ENCODE measurements around the gene RUNX2. TPM values are rescaled to one million over a fixed set of nuclear protein-coding genes. Genes with fewer than 3 reads are reported as not detected.

The RUNX2 gene
- total and polyA plus RNA-seq, 9 of the 15 experiments (the other 6 are each of a cell fraction or from before 2014, with no cell fraction given): 0.29 to 1.00 (median 0.43) TPM

- no peak for TF ChIP-seq ESRRB (CRISPR knock-in tag; IDR thresholded peaks at IDR 0.05; ENCODE audit: borderline replicate concordance)
- TF ChIP-seq ZBED1 (IDR thresholded peaks at IDR 0.05): no peak
- TF ChIP-seq POU5F1 (IDR thresholded peaks at IDR 0.05; ENCODE audit: borderline replicate concordance, low read depth, low read length, partially characterized antibody): no peak
- no peak for TF ChIP-seq NCOR1 (IDR thresholded peaks at IDR 0.05)
- TF ChIP-seq FOS (IDR thresholded peaks at IDR 0.05; ENCODE audit: extremely low read depth, insufficient read length): no peak
- TF ChIP-seq GTF2F1 (IDR thresholded peaks at IDR 0.05; ENCODE audit: low read depth, low read length): no peak
- TF ChIP-seq ZNF507 (tag; conservative IDR thresholded peaks at IDR 0.05): no peak
Measured at GRCh38 chr6:45661661-45662060, 333.5 kb downstream of the RUNX2 start (continued).

- Histone ChIP-seq H3K4me2 (ENCODE audit: insufficient read depth, low read length) (no peak overlapping the region), H3K4me3 (no peak overlapping the region), H3K27me3 (ENCODE audit: control insufficient read depth in 2 of 2, insufficient read depth in 2 of 2, low read length in 2 of 2) (peaks cover 34 to 65% of the 10 kb centered on the region in 2 experiments), H3K79me2 (ENCODE audit: control insufficient read depth, insufficient read depth, low read length) (no peaks in the 10 kb centered on the region), H3K9ac (ENCODE audit: insufficient read depth in 1 of 2, low read depth in 2 of 2, low read length in 2 of 2) (no peak overlapping the region), H3K4me1 (replicated peaks in 1 of 2; ENCODE audit: control insufficient read depth in 2 of 2, insufficient read depth in 2 of 2, low read length in 2 of 2) (peaks cover 0 to 9% of the 10 kb centered on the region in 2 experiments; a peak in 1 of 5 replicates), H4K20me1 (replicated peaks; ENCODE audit: control insufficient read depth, insufficient read depth, low read length) (no peaks in the 10 kb centered on the region), H2AFZ (ENCODE audit: low read depth, low read length) (no peak overlapping the region), H3K27ac (ENCODE audit: extremely low read depth, low read depth, low read length) (no peak overlapping the region), H3K36me3 (ENCODE audit: control insufficient read depth, insufficient read depth, low read length) (no peaks in the 10 kb centered on the region), H3K9me1 (ENCODE audit: control insufficient read depth, insufficient read depth, low read length) (no peaks in the 10 kb centered on the region), H3K9me3 (replicated peaks; ENCODE audit: control insufficient read depth, insufficient read depth, low read depth, low read length) (no peaks in the 10 kb centered on the region)
- no peak for FAIRE-seq
- intact Hi-C loops (cut with micrococcal nuclease): no loop called here
- 2% methylated on average over 74 of the region's 88 CpGs for WGBS (ENCODE audit: insufficient coverage, low coverage, missing lambda C conversion rate)
- POLR2A ChIA-PET: interaction anchor here (1.0 kb wide), 1 partner anchor 202 kb away, joined by 4 read pairs; no protein-coding TSS in a partner anchor
- no peak for DNase-seq (ENCODE audit: extremely low read depth in 1 of 4, low spot score in 3 of 4)
- in situ Hi-C loops (cut with MboI): no loop called here
- no TSS peak for BruUV-seq (replicated peaks)
- CTCF ChIA-PET (ENCODE audit: low intra/inter-chr PET ratio): no interaction called here
- ATAC-seq: peak; percentile 32; the same call in 1 of the 3 replicates
- no peak for TF ChIP-seq RBM34 (IDR thresholded peaks at IDR 0.05; ENCODE audit: borderline replicate concordance, insufficient read depth, low read length)
- no peak for TF ChIP-seq MLLT1 (IDR thresholded peaks at IDR 0.05)
- TF ChIP-seq TEAD2 (tag; IDR thresholded peaks at IDR 0.05): no peak
- TF ChIP-seq ZBTB34 (CRISPR knock-in tag; IDR thresholded peaks at IDR 0.05): no peak
- no peak for TF ChIP-seq BRD4 (IDR thresholded peaks at IDR 0.05)
- no peak for TF ChIP-seq POLR2AphosphoS2 (IDR thresholded peaks at IDR 0.05; ENCODE audit: low read length)
- TF ChIP-seq KLF1 (tag; IDR thresholded peaks at IDR 0.05): no peak
- TF ChIP-seq ZNF263 (CRISPR knock-in tag; IDR thresholded peaks at IDR 0.05; ENCODE audit: borderline replicate concordance): no peak
- no peak for TF ChIP-seq MEF2D (tag; conservative IDR thresholded peaks at IDR 0.05; ENCODE audit: low read depth)
- no peak for TF ChIP-seq FUS (optimal IDR thresholded peaks at IDR 0.05; ENCODE audit: low read depth, low read length)
- TF ChIP-seq ZNF511 (CRISPR knock-in tag; IDR thresholded peaks at IDR 0.05): no peak
- no peak for TF ChIP-seq BCL6 (CRISPR knock-in tag; IDR thresholded peaks at IDR 0.05)
Measured at GRCh38 chr6:45663251-45664221, 335.4 kb downstream of the RUNX2 start.

Data from K562 (cell line).